Measurements from ENCODE around the gene GKN2.

GRCh38 chr2:68974946-68975665 is 22.4 kb upstream of the GKN2 start:
- TF ChIP-seq CTCF (IDR thresholded peaks at IDR 0.05), result no peak
- TF ChIP-seq REST (IDR thresholded peaks at IDR 0.05; ENCODE audit: insufficient read depth in 1 of 2, low read depth in 2 of 2, low read length in 1 of 2), result no peak
- no peak for TF ChIP-seq TCF7L2 (IDR thresholded peaks at IDR 0.05; ENCODE audit: low read depth, low read length)
